Measurements from ENCODE around the gene SCUBE1.

Gene SCUBE1

DNA sequence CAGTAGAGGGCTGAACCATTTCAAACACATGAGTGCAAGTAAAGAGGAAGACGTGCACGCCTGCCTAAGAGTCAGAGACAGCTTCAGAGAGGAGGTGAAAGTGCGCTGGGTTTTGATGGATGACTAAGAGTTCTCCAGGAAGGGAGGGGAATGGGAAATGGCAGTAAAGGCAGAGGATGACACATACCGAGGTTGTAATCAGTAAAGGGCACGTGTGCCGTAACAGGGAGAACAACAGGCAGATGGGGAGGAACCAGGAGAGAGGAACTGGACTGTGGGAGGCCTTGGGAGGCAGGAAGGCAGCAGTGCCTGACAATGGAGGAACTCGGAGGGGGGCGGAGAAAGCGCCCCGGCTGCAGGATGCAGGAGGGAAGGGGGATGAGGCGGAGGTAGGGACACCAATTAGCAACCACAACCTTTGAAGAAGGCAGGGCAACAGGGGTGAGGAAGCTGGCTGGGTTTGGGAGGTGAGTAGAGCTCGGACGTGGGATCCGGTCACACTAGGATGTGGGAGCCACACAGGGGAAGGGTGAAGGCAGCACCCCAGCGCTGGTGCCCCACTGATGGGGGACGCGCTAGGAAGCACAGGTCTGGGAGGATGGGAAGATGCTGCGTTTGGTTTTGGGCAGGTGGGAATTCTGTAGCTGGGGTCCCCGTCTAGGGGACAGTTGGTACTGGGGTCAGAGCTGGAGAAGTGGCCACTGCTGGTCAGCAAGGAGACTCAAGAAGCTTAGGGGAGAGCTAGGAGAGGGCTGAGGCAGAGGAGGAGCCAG is 67.4 kb downstream of the SCUBE1 start:
- no peak for DNase-seq

GRCh38 chr22:43274595-43275240 is 68.5 kb downstream of the SCUBE1 start:
- no peak for DNase-seq

GRCh38 chr22:43273902-43274484 is 69.2 kb downstream of the SCUBE1 start:
- DNase-seq, result no peak

DNA sequence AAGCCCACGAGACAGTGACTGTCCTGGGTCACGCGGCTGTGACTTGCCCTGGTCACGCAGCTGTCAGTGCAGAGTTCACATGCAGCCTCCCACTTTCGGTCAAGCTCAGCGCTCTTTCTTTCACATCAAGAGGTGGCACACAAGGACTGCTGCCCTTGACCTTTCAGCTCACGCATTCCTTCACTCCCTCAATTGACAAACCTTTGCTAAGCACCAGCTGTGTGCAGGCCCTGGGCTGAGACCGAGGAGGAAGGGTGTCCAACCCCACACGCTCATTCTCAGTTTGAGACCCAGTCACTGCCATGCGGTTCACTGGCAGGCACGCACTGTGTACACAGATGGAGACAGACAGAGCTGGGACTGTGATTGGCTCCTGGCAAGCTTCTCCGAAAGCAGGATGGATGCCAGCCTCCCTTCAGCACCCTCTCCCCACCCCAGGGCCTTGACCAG is 70.3 kb downstream of the SCUBE1 start:
- DNase-seq, result no peak

- DNase-seq, result no peak
Observed at GRCh38 chr22:43272301-43272700, 70.9 kb downstream of the SCUBE1 start.

- DNase-seq, result no peak
Observed at GRCh38 chr22:43270949-43271348, 72.2 kb downstream of the SCUBE1 start.

DNA sequence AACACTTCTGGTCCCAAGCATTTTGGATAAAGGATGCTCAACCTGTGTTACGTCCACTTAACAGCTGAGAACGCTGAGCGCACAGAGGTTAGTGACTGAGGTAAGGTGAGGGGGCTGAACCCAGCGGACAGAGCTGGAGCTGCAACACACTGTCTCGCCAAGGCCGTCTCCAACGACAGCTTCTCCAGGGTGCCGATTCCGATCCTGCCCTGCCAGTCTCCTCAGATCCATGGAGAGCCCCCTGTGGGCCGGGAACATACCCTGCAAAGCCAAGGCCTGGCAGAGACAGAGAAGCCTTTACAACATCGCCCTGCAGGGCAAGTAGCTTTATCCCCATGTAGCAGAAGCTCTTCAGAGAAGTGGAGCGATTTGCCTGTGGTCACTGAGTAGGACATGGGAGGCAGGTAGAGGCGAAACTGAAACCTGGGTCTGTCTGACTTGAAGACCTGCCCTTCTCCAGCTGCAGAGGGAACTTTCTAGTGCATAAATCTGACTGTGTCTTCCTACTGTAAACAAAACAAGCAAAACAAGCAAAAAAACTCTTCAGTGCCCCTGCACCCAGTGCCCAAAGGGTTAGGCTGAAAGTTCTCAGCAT is 72.8 kb downstream of the SCUBE1 start:
- no peak for DNase-seq

DNA sequence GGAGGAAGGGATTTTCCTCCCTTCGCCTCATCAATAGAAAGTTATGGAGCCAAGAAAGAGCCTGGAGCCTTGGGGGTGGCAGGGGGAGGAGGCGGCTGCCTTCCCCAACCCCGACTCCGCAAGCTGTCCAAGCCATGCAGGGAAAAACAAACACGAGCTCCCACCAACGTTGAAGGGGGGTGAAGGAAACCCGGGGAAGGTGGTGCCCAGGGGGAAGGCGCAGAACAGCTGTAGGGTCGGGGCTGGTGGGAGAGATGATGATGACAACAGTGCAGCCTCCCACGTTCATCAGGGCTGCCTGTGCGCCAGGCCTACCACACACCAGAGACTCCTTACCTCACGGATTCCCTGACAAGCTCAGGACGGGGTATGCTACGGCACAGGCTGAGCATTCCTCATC is 73.5 kb downstream of the SCUBE1 start:
- DNase-seq, result no peak

- DNase-seq, result no peak
Observed at GRCh38 chr22:43269246-43269645, 73.9 kb downstream of the SCUBE1 start.

DNA sequence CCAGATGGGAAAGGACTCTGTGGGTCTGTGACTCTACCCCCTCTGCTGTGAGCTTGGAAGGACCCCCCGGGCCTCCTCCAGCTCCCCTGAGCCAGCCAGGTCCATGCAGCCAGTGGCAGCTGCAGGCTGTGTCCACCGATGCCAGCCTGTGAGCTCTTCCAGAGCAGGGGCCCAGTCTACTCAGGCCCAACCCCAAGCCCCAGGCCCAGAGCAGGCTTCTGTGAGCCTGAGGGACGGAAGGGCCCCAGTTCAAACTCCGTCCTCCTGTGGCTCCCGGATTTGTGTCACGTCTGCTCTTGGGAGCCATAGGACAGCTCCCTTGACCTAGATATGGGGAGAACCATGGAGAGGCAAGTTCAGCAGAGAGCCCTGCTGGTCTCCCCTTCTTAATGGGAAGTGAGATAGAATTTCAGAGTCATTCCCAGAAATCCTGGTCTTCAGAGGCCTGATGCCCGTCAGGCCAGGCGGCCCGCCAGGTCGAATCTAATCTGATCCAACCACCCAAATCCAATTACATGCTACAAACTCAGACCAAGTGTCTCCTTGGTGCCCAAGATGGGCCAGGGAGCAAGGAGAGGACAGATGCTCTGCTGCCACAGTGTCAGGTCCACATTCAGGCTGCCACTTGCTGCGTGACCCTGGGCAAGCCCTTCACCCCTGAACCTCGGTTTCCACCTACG is 75.1 kb downstream of the SCUBE1 start:
- DNase-seq, result no peak

- no peak for DNase-seq
Observed at GRCh38 chr22:43267332-43267980, 75.7 kb downstream of the SCUBE1 start.

DNA sequence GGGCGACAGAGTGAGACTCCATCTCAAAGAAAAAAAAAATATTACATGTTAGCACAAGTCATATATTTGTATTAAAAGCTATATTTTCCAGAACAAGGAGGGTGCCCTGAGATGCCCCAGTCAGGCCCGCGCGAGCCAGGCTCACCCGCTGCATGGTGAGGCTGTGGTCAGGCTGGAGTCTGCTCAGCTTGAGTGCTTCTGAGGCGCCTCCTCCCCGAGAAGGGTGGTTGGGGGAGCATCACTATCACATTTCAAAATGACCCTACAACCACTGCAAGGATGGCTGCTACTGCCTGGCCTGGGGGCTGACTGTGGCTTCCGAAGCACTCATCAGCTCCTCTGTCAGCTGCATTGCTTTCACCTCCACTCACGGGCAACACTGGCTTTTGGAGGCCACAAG is 77.1 kb downstream of the SCUBE1 start:
- no peak for DNase-seq

GRCh38 chr22:43263645-43264514 is 79.3 kb downstream of the SCUBE1 start:
- DNase-seq, result peak; percentile 34 to 56 (median 44)

DNA sequence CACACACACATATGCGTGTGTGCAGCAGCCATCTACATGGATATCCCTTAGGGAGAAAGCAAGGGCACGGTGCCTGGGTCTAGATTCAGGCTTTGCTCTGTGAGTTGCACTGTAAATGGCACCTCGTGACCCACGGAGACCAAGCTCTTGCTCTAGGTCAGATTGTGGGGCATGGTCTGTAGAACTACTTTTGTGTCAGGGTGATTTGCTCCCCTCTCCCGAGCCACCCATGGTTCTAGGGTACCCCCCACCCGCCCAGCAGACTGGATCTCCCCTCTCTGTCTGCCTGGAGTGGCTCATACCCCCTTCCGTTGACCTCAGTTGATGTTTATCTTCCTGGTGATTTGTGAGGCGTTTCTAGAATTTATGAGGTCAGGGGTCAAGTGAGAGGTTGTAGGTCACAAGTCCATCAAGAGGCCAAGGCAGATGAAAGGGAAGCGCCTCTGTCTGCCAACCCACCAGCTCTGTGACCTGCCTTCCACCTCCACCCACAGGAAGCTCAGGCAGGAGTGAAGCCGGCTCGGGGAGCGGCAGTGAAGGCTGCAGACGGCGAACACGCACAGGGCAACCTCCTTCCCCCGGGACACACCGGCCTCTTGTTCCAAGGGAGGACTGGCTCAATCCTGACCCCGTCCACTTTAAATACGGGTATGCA is 80.1 kb downstream of the SCUBE1 start:
- peak in 2 of 4 experiments; percentile 8 to 10 for DNase-seq

DNA sequence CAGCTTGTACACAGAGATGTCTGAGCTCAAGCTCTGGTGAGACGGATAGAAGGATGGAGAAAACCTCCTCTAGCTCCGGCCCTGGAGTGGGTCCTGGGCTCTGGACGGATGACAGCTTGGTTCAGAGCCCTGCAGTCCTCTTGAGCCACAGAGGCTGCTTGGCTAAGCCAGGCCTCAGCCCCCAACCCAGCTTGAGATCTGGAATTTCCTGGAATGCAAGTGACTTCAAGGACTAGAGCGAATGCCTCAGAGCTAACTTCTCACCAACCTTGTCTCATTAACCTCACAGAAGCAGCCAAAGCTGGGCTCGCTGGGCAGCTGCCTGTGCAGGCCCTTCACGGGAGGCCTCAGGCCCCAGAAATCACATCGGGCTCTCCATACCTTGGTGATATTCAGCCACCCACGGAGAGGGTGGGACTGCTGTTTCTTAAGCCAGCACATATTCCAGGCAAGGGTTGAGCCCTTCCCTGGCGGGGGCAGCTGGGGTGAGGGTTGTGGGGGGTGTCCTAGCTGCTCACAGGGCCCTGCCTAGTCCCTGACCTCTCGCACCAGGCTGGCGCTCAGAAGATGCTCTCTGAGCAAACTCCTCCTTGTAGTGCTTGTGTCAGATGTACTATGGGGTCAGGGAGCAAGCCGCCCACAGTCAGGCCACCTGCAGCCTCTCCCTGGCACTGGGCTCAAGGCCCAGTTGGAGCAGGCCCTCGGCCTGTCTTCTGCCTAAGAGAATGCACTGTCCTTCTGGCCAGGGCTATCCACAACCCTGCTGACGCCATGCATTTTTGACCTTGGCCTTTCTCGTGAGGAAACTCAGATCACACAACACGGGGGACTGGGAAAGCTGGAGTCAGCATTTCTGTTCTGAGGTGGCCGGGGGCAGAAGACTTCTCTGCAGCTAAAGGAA is 82.6 kb downstream of the SCUBE1 start:
- DNase-seq, result no peak

DNA sequence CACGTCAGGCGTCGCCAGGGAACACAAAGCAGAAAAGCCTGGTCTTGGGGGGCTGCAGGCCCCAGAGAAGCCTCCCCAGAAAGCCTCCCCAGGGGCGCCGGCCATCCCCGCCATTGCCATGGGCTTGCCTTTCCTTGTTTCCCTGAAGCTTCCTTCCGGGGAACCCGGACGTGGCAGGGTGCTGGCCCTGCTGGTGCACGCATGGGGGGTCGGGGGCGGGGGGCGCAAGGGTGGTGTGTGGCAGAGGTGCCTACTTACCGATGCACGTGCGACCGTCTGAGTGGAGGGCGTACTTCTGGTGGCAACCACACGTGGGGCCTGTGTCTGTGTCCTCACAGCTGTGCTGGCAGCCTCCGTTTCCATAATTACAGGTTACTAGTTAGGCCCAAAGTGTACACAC is 85.2 kb downstream of the SCUBE1 start:
- DNase-seq, result no peak

- DNase-seq, result no peak
Observed at GRCh38 chr22:43257549-43257948, 85.6 kb downstream of the SCUBE1 start.

DNA sequence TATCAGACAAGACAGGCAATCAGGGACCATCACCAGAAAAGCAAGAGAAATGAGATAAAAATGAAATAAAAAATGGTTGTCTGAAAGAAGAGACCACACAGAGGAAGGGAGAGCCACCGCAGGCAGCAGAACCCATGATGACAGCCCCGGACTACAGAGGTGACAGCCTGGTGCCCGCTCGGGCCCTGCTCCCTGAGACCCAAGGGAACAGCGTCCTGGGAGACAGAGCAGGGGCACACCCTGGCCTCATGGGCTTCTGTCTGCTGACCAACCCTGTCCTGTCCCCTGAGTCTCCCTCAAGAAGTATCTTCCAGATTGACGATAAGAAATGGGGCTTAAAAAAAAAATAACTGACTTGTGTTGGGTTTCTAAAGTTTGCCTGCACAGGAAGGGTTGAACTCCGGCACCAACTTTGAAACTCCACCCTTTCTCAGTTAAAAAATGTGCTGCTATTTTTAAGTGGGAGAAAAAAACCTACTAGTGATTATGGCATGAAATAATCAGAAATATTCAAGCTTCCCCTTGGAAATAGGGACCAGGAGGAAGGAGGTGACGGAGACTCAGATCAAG is 86.1 kb downstream of the SCUBE1 start:
- DNase-seq, result no peak

- DNase-seq, result no peak
Observed at GRCh38 chr22:43256569-43256968, 86.6 kb downstream of the SCUBE1 start.

DNA sequence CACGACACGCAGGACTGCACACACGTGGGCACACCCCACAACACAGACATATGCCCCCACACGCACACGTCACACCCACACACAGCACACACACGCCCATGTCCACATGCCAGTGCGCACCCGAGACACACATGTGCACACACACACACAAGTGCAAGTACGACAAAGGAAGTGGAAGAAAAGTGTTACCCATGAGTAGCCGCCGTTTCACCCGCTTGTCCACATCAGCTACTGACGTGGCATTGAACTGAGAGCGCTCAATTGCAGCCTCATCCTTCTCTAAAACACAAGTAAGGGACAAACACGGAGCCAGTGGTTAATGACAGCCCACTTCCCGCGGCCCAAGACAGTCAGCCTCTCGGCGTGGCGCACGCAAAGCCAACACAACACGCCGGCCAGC is 87.9 kb downstream of the SCUBE1 start:
- no peak for DNase-seq
